Astrocyte of the hippocampus (primary cell): ENCODE results near the gene FSTL4.

Experiments used
- DNase-seq: peaks from one replicate; pipeline ENCODE4 v3.0.0; 2011; ENCODE audit warnings: low read depth, low spot score

The FSTL4 gene

GRCh38 chr5:133367071-133367786, 245.1 kb downstream of the FSTL4 start:
- DNase-seq = no peak

- no peak for DNase-seq
Measured at GRCh38 chr5:133366438-133366837, 245.9 kb downstream of the FSTL4 start.

- DNase-seq = no peak
Measured at GRCh38 chr5:133365738-133366137, 246.6 kb downstream of the FSTL4 start.

GRCh38 chr5:133364936-133365707, 247.2 kb downstream of the FSTL4 start:
- no peak for DNase-seq

- DNase-seq = no peak
Measured at GRCh38 chr5:133363807-133364587, 248.3 kb downstream of the FSTL4 start.

- DNase-seq = no peak
Measured at GRCh38 chr5:133362438-133362837, 249.9 kb downstream of the FSTL4 start.

- DNase-seq = no peak
Measured at GRCh38 chr5:133361922-133362321, 250.4 kb downstream of the FSTL4 start.

- no peak for DNase-seq
Measured at GRCh38 chr5:133360693-133361472, 251.5 kb downstream of the FSTL4 start.

GRCh38 chr5:133359861-133360260, 252.5 kb downstream of the FSTL4 start:
- DNase-seq = no peak

- DNase-seq = no peak
Measured at GRCh38 chr5:133358271-133358670, 254.1 kb downstream of the FSTL4 start.

GRCh38 chr5:133357758-133358157, 254.6 kb downstream of the FSTL4 start:
- no peak for DNase-seq

- no peak for DNase-seq
Measured at GRCh38 chr5:133356984-133357421, 255.3 kb downstream of the FSTL4 start.

- DNase-seq = no peak
Measured at GRCh38 chr5:133356396-133356983, 255.9 kb downstream of the FSTL4 start.

GRCh38 chr5:133354323-133355185, 257.8 kb downstream of the FSTL4 start:
- DNase-seq = no peak

- DNase-seq = no peak
Measured at GRCh38 chr5:133353741-133354140, 258.6 kb downstream of the FSTL4 start.

GRCh38 chr5:133348406-133348805, 263.9 kb downstream of the FSTL4 start:
- no peak for DNase-seq

- DNase-seq = no peak
Measured at GRCh38 chr5:133347039-133347438, 265.3 kb downstream of the FSTL4 start.

- DNase-seq = no peak
Measured at GRCh38 chr5:133344266-133344665, 268.1 kb downstream of the FSTL4 start.

- no peak for DNase-seq
Measured at GRCh38 chr5:133343196-133343595, 269.1 kb downstream of the FSTL4 start.
